Tibial nerve (tissue), 4 donors: Measurements from ENCODE around the gene TBCD. TPM values are rescaled to one million over a fixed set of nuclear protein-coding genes. Genes with fewer than 3 reads are reported as not detected.

Experiments used
- DNase-seq, 2 donors: peaks; one replicate each; pipeline ENCODE4 v3.0.0-alpha.2; 2019; ENCODE audit warnings: low spot score in 2 of 2
- H3K27ac ChIP-seq, 4 donors: fragments of 200-600 bp; sonication (generic) in 3 of 4; one replicate each; pipeline ENCODE4 v1.5.1; 2017 to 2019; ENCODE audit warnings: mild to moderate bottlenecking in 1 of 4
- H3K27me3 ChIP-seq, 2 donors: fragments of 200-600 bp; sonication (generic) in 1 of 2; one replicate each; pipeline versions ENCODE4 v1.5.1 to v1.6.0; 2017 to 2019
- H3K36me3 ChIP-seq, 3 donors: fragments of 200-600 bp; sonication (generic); one replicate each; pipeline ENCODE4 v1.5.1; 2018 to 2019
- H3K4me1 ChIP-seq, 4 donors: fragments of 200-600 bp; sonication (generic) in 3 of 4; one replicate each; pipeline ENCODE4 v1.5.1; 2017 to 2019
- H3K4me3 ChIP-seq, 4 donors: fragments of 200-600 bp; sonication (generic) in 3 of 4; one replicate each; pipeline ENCODE4 v1.5.1; 2017 to 2019; ENCODE audit warnings: mild to moderate bottlenecking in 1 of 4, moderate library complexity in 1 of 4
- H3K9me3 ChIP-seq, 4 donors: fragments of 200-600 bp; sonication (generic) in 3 of 4; one replicate each; pipeline ENCODE4 v1.5.1; 2017 to 2019
- EP300 ChIP-seq, 2 donors: sonication (generic); formaldehyde crosslinking; IDR thresholded peaks; one replicate each; pipeline ENCODE4 v1.6.1; 2017; ENCODE audit warnings: antibody characterized with exemption in 2 of 2, mild to moderate bottlenecking in 1 of 2
- POLR2A ChIP-seq, 2 donors: fragments of 450-650 bp; IDR thresholded peaks; one replicate each; pipeline ENCODE4 v1.6.1; 2017; ENCODE audit warnings: antibody characterized with exemption in 2 of 2, mild to moderate bottlenecking in 2 of 2, moderate library complexity in 2 of 2
- WGBS, 2 donors: methylation state at CpG; one replicate each; pipeline ENCODE4 v1.1.5; 2018; 5-methylcytosine and 5-hydroxymethylcytosine counted together
- total RNA-seq, 4 donors: library from RNA; depleted of rRNA; stranded (reverse); fragments of >200 nt; gene quantifications; one replicate each; pipeline ENCODE4 v1.1.0, GENCODE V29; 2016
- TF ChIP-seq, protein P1 (sequence below), 5 experiments: fragments of 200-600 bp in 3 of 5; fragments of 450-650 bp in 2 of 5; sonication (generic) in 3 of 5; IDR thresholded peaks; one replicate each; pipeline ENCODE4 v1.5.1; 2016 to 2019; ENCODE audit warnings: antibody characterized with exemption in 5 of 5, mild to moderate bottlenecking in 3 of 5, moderate library complexity in 2 of 5

The TBCD gene
- total RNA-seq, 4 donors from 2014 or later, result 42.6 to 115 (median 87.9) TPM

DNA sequence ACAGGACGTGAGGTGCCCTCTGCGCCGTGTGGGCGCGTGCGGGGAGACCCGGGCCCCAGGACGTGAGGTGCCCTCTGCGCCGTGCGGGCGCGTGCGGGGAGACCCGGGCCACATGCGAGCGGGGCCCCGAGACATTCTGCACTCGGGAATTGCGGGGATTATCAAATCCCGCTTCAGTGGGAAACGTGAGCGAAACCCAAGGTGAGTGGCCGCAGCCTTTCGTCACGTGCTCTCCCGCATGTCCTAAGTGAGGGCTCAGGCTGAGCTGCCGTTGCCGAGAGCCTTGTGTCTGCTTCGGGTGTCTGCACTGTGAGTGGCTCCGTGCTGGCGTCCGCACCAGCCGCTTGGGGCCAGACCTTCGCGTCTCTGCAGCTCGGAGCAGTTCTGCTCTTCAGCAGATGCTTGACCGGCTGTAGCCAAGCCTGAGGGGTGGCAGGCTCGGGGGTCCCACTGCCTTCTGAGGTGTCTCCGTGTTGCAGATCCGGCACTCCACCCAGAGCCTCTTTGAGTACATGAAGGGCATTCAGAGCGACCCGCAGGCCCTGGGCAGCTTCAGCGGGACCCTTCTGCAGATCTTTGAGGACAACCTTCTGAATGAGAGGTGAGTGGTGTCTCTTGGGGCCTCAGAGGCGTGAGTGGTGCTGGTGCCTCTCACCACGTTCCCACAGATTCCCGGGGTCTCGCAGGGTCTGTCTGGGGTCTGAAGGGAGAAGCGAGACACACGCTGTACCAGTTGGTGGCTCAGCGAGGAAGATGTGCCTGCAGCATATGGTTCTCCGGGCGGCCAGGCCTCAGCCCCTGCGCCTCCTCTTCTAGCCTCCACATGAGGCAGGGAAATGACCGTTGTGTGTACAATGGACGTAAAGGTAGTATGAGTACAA is 178.4 kb downstream of the TBCD start:
- peaks cover 3 to 92% (median 8%) of the 10 kb centered on the region in 3 donors for H3K36me3 ChIP-seq
- DNase-seq, result no peak

DNA sequence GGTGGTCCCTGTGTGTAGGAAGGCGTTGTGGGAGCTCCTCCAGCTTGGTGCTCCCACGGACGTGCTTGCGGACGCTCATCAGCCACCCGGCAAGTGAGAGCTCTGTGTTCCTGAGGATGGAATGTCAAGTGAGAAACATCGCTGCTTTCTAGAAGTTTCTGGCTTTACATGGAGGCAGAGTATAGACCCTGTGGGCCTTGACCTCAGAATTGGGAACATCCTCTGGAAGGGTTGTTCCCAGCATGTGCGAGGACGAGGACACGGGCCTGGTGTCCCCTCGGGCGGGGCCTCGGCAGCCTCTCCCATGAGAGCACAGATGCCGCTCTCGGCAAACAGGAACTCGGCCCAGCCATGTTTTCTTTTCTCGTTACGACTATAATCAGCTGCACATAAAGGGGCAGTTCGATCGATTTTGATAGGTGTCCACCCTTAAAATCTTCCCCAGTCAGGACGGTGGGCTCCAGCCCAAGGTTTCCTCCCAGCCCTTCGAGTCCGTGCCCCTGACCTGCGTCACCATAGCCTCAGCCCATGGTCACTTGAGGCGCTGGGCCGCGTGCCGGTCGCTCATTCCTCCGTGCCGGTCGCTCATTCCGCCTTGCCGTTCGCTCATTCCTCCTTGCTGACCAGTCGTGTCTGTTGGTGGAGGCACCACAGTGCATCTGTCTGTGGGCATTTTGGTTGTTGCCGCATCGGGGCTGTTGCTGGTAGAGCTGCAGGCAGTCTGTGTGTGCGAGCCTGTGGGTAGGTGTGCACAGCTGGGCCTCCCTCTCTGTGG is 179.2 kb downstream of the TBCD start:
- Histone ChIP-seq H3K27ac (peak overlapping the region in 3 of 4 donors; percentile 1 to 83 (median 78)), H3K4me3 (no peak overlapping the region), H3K4me1 (peaks cover 0 to 18% (median 6%) of the 10 kb centered on the region in 4 donors), H3K36me3 (peaks cover 3 to 89% (median 8%) of the 10 kb centered on the region in 3 donors), H3K9me3 (no peaks in the 10 kb centered on the region), H3K27me3 (no peaks in the 10 kb centered on the region)
- no peak for DNase-seq
- WGBS, 2 donors, result 85 to 87% methylated on average over 36 to 39 of the region's 39 CpGs
- TF ChIP-seq EP300 (IDR thresholded peaks at IDR 0.05) (no peak), POLR2A (IDR thresholded peaks at IDR 0.05) (no peak)
- TF ChIP-seq, protein P1, sequence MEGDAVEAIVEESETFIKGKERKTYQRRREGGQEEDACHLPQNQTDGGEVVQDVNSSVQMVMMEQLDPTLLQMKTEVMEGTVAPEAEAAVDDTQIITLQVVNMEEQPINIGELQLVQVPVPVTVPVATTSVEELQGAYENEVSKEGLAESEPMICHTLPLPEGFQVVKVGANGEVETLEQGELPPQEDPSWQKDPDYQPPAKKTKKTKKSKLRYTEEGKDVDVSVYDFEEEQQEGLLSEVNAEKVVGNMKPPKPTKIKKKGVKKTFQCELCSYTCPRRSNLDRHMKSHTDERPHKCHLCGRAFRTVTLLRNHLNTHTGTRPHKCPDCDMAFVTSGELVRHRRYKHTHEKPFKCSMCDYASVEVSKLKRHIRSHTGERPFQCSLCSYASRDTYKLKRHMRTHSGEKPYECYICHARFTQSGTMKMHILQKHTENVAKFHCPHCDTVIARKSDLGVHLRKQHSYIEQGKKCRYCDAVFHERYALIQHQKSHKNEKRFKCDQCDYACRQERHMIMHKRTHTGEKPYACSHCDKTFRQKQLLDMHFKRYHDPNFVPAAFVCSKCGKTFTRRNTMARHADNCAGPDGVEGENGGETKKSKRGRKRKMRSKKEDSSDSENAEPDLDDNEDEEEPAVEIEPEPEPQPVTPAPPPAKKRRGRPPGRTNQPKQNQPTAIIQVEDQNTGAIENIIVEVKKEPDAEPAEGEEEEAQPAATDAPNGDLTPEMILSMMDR (IDR thresholded peaks at IDR 0.05), result no peak

More for the DNA sequence above, 178.4 kb downstream of the TBCD start:
- TF ChIP-seq POLR2A (IDR thresholded peaks at IDR 0.05) (no peak), EP300 (IDR thresholded peaks at IDR 0.05) (no peak)
- TF ChIP-seq, protein P1 (IDR thresholded peaks at IDR 0.05), result no peak
- Histone ChIP-seq H3K9me3 (no peaks in the 10 kb centered on the region), H3K4me1 (peaks cover 0 to 18% (median 6%) of the 10 kb centered on the region in 4 donors), H3K27me3 (no peaks in the 10 kb centered on the region), H3K27ac (peak overlapping the region in 1 of 4 donors; percentile 83), H3K4me3 (no peak overlapping the region)
- 98% methylated on average over 47 to 53 of the region's 56 CpGs for WGBS, 2 donors

DNA sequence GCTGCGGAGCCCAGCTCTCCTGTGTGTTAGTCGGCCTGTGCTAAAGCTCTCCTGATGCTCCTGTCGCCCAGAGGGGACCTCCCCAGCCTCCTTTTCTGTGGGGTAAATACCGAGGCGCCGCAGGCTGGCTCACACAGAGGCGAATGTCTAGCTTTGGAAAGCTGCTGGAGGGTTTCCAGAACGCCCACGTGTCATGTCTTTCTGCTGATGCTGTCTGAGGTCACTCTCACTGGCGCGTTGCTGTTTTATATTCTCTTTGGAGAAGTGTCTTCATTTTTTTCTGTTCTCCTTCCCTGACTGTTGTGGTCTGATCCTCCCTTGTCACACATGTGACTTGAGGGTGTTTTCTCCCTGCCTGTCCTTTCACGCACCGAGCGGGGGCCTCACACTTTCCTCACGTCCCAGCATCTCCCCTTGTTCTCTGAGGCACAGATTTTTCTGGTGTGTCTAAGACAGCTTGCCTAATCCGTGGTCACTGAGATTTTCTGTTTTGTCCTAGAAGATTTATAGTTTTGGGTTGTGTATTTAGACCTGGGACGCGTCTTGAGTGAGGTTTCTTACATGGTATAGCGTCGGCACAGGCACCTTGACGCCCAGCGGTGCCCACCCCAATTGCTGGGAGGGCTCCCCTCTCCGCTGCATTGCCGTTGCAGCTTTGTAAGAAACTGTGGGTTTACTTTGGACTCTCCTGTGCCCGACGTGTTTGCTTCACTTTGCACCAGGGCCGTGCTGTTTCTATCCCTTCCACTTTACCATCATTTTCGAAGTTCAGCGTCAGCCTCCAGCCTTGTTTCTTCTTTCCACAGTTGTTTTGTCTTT is 180.0 kb downstream of the TBCD start:
- peak in 1 of 2 donors; percentile 48 for TF ChIP-seq EP300 (IDR thresholded peaks at IDR 0.05)
- TF ChIP-seq, protein P1 (IDR thresholded peaks at IDR 0.05), result no peak
- 50 to 59% methylated on average over 27 to 29 of the region's 29 CpGs for WGBS, 2 donors
- peak; percentile 74 to 87 for DNase-seq
- no peaks in the 10 kb centered on the region for H3K27me3 ChIP-seq
- H3K4me1 ChIP-seq, result peaks cover 0 to 18% (median 6%) of the 10 kb centered on the region in 4 donors
- peaks cover 3 to 89% (median 8%) of the 10 kb centered on the region in 3 donors for H3K36me3 ChIP-seq
- H3K4me3 ChIP-seq, result no peak overlapping the region
- H3K27ac ChIP-seq, result peak overlapping the region in 3 of 4 donors; percentile 1 to 83 (median 78)
- no peaks in the 10 kb centered on the region for H3K9me3 ChIP-seq

DNA sequence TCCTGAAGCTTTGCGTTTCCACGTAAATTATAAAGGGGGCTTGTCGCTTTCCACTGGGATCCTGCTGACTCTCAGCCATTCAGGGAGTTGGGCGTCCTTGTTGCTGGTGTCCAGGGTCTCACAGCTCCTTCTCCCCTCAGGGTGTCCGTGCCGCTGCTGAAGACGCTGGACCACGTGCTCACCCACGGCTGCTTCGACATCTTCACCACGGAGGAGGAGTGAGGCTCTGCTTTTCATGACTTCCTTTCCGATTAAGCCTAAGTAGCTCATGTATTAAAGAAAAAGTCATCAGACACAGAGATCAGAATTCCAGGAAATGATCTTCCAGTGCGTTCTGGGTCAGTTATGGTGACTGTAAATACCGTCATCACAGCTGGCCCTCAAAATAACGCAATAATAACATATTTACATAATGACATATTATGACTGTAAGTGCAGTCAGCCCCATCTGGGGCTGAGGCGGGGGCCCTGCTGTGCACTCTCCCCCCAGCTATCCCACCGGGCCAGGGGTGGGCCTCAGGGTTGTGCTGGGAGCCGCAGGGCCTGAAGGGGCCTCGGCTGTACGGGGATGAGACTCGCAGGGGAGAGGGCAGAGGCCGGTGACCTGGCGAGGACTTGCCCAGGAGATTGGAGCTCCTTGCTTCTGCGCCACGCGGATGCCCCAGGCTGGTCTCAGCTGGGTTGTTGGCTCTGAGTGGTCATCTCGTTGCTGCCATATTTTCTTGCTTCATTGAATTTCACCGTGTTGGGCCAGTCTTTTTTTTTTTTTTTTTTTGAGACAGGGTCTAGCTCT is 180.8 kb downstream of the TBCD start:
- Histone ChIP-seq H3K27ac (peak overlapping the region in 2 of 4 donors; percentile 78 to 83), H3K27me3 (no peaks in the 10 kb centered on the region), H3K36me3 (peaks cover 3 to 89% (median 8%) of the 10 kb centered on the region in 3 donors), H3K4me1 (peaks cover 0 to 18% (median 6%) of the 10 kb centered on the region in 4 donors), H3K9me3 (no peaks in the 10 kb centered on the region), H3K4me3 (no peak overlapping the region)
- TF ChIP-seq, protein P1 (IDR thresholded peaks at IDR 0.05), result no peak
- TF ChIP-seq POLR2A (IDR thresholded peaks at IDR 0.05) (no peak), EP300 (IDR thresholded peaks at IDR 0.05) (no peak)
- WGBS, 2 donors, result 78 to 85% methylated on average over 24 to 28 of the region's 28 CpGs
- DNase-seq, result no peak
